K562 (cell line): ENCODE results near the gene UMAD1. TPM values are rescaled to one million over a fixed set of nuclear protein-coding genes. Genes with fewer than 3 reads are reported as not detected.
A peak's percentile ranks its signal among the peaks of the same experiment; 100 is the strongest.

Experiments
- ATAC-seq: fragments of 200-7000 bp; cut with Tn5 transposase; 3 replicates; pipeline ENCODE4 v1.9.1; 2020; ENCODE audit warnings: moderate library complexity
- BruUV-seq: library from RNA; stranded (reverse); fragments of 400-500 nt; replicated peaks from 2 replicates; lab custom pipeline; 2021; lab: Mats Ljungman, UMichigan
- CTCF ChIA-PET: fragments of 300-600 bp; formaldehyde crosslinking; extraction: SDS; loops from one replicate; lab custom pipeline; 2021; ENCODE audit warnings: low intra/inter-chr PET ratio; lab: Yijun Ruan, JAX
- POLR2A ChIA-PET: fragments of 300-600, 350-650 bp; sonication (Branson Sonifier 250); formaldehyde crosslinking; extraction: SDS; loops from one replicate; lab custom pipeline; 2021; ENCODE audit warnings: antibody characterized with exemption, inconsistent platforms; lab: Yijun Ruan, JAX
- DNase-seq, 4 experiments: peaks; one replicate each; pipeline versions ENCODE4 v3.0.0 to v3.0.0-alpha.2; 2011 to 2018; ENCODE audit warnings: low spot score in 3 of 4, mixed read lengths in 3 of 4; ENCODE audit errors: extremely low read depth in 1 of 4
- FAIRE-seq: peaks from 2 replicates; lab custom pipeline; 2011; peaks lifted over from hg19 to GRCh38; lab: Jason Lieb, UNC
- H2AFZ ChIP-seq: 2 replicates; pipeline ENCODE4 v1.6.0; 2011; ENCODE audit warnings: low read depth, low read length, control low read depth, inconsistent platforms
- H3K27ac ChIP-seq: fragments of 200-600 bp; 3 replicates; pipeline ENCODE4 v1.8.0; 2011; ENCODE audit warnings: low read depth, mild to moderate bottlenecking, control low read depth, inconsistent platforms, low read length, moderate library complexity, mixed read lengths; ENCODE audit errors: extremely low read depth
- H3K27me3 ChIP-seq, 2 experiments: fragments of 300-600 bp in 1 of 2; 2 replicates in 1 of 2; 3 replicates in 1 of 2; pipeline versions ENCODE4 v1.6.0 to v1.8.0; 2011; ENCODE audit warnings: inconsistent platforms in 2 of 2, low read length in 2 of 2, mild to moderate bottlenecking in 1 of 2, mixed read lengths in 1 of 2, moderate library complexity in 1 of 2; ENCODE audit not compliant: control insufficient read depth in 2 of 2, insufficient read depth in 2 of 2
- H3K36me3 ChIP-seq: fragments of 300-600 bp; 3 replicates; pipeline ENCODE4 v1.8.0; 2011; ENCODE audit warnings: mild to moderate bottlenecking, low read length, inconsistent platforms; ENCODE audit not compliant: control insufficient read depth, insufficient read depth
- H3K4me1 ChIP-seq, 2 experiments: fragments of 200-600 bp in 1 of 2; replicated peaks in 1 of 2; 2 replicates in 1 of 2; 3 replicates in 1 of 2; pipeline versions ENCODE4 v1.5.1 to v1.8.0; 2011; ENCODE audit warnings: inconsistent platforms in 2 of 2, low read length in 2 of 2, mild to moderate bottlenecking in 1 of 2, mixed read lengths in 1 of 2, moderate library complexity in 1 of 2; ENCODE audit not compliant: control insufficient read depth in 2 of 2, insufficient read depth in 2 of 2
- H3K4me2 ChIP-seq: 2 replicates; pipeline ENCODE4 v1.6.1; 2011; ENCODE audit warnings: low read length, control low read depth, inconsistent platforms, mixed read lengths; ENCODE audit not compliant: insufficient read depth
- H3K4me3 ChIP-seq: fragments of 200-600 bp; sonication (generic), shearing (Covaris generic); 2 replicates; pipeline ENCODE4 v1.5.1; 2016; ENCODE audit warnings: control low read depth, inconsistent platforms
- H3K79me2 ChIP-seq: fragments of 200-600 bp; 3 replicates; pipeline ENCODE4 v1.8.0; 2011; ENCODE audit warnings: low read length, inconsistent platforms; ENCODE audit not compliant: control insufficient read depth, insufficient read depth
- H3K9ac ChIP-seq, 2 experiments: 2 replicates each; pipeline versions ENCODE4 v1.6.0 to v1.6.1; 2011; ENCODE audit warnings: low read depth in 2 of 2, low read length in 2 of 2, control low read depth in 1 of 2, inconsistent platforms in 1 of 2, mild to moderate bottlenecking in 1 of 2, mixed read lengths in 1 of 2; ENCODE audit not compliant: insufficient read depth in 1 of 2
- H3K9me1 ChIP-seq: one replicate; pipeline ENCODE4 v1.6.0; 2011; ENCODE audit warnings: inconsistent platforms, mild to moderate bottlenecking, low read length, moderate library complexity; ENCODE audit not compliant: control insufficient read depth, insufficient read depth
- H3K9me3 ChIP-seq: replicated peaks from 2 replicates; pipeline ENCODE4 v1.5.1; 2011; ENCODE audit warnings: low read depth, low read length, inconsistent platforms; ENCODE audit not compliant: control insufficient read depth, insufficient read depth
- H4K20me1 ChIP-seq: replicated peaks from 2 replicates; pipeline ENCODE4 v1.6.1; 2011; ENCODE audit warnings: low read length, inconsistent platforms, mixed read lengths; ENCODE audit not compliant: control insufficient read depth, insufficient read depth
- CTCF ChIP-seq, 3 experiments: IDR thresholded peaks in 2 of 3; conservative IDR thresholded peaks in 1 of 3; 2 replicates each; pipeline ENCODE4 v1.5.1; 2011 to 2012; ENCODE audit warnings: low read length in 3 of 3, mild to moderate bottlenecking in 3 of 3, control low read depth in 2 of 3, improper control_type of control experiment in 1 of 3, inconsistent platforms in 1 of 3, low read depth in 1 of 3, mixed read lengths in 1 of 3, moderate library complexity in 1 of 3; ENCODE audit not compliant: insufficient read depth in 2 of 3
- GTF2F1 ChIP-seq: IDR thresholded peaks from 2 replicates; pipeline ENCODE4 v1.6.1; 2011; ENCODE audit warnings: low read depth, low read length, improper control_type of control experiment
- LARP7 ChIP-seq: fragments of 450-650 bp; IDR thresholded peaks from 2 replicates; pipeline ENCODE4 v1.6.1; 2016
- ZBTB40 ChIP-seq, 2 experiments: fragments of 450-650 bp in 1 of 2; sonication (generic) in 1 of 2; formaldehyde crosslinking in 1 of 2; IDR thresholded peaks; 2 replicates each; pipeline versions ENCODE4 v1.7.1 to v1.9.0; 2016 to 2022; ENCODE audit warnings: inconsistent platforms in 1 of 2, mild to moderate bottlenecking in 1 of 2, missing genetic modification reagents in 1 of 2
- ZNF384 ChIP-seq: IDR thresholded peaks from 2 replicates; pipeline ENCODE4 v1.6.1; 2012; ENCODE audit warnings: low read depth, low read length, improper control_type of control experiment
- WGBS: fragments of 100-300 bp; shearing (Covaris generic); methylation state at CpG from one replicate; pipeline ENCODE4 v1.1.6; 2016; ENCODE audit warnings: low coverage, mixed read lengths; ENCODE audit not compliant: insufficient coverage; ENCODE audit errors: missing lambda C conversion rate; 5-methylcytosine and 5-hydroxymethylcytosine counted together
- in situ Hi-C: fragments of 300-500 bp; cut with MboI; formaldehyde crosslinking; loops from 4 replicates; pipeline ENCODE4 v1.15.0; 2018; ENCODE audit warnings: inconsistent platforms, mixed read lengths
- intact Hi-C: fragments of 100-400 bp; cut with micrococcal nuclease; formaldehyde crosslinking; loops from 2 replicates; pipeline ENCODE4 v1.14.2; 2022
- polyA plus RNA-seq, 8 experiments: library from polyadenylated mRNA; depleted of rRNA in 4 of 8; stranded (reverse) in 5 of 8; unstranded in 3 of 8; fragments of >200 nt; fragmentation: Nextera tagmentation in 2 of 8; fragmentation: Illumina TruSeq in 1 of 8; extraction: Ambion mirVana in 2 of 8; extraction: Trizol in 1 of 8; gene quantifications; 2 replicates each; pipeline versions ENCODE4 v1.2.1 to v1.2.3, GENCODE V29; 2011 to 2014; ENCODE audit warnings: inconsistent platforms in 1 of 8, missing spikeins in 1 of 8
- total RNA-seq, 7 experiments: library from RNA; depleted of rRNA in 6 of 7; stranded (reverse); fragments of >200 nt in 6 of 7; fragmentation: Illumina TruSeq in 2 of 7; extraction: Trizol in 2 of 7; gene quantifications; 2 replicates each; pipeline versions ENCODE4 v1.2.1 to v1.2.3, GENCODE V29; 2011 to 2021; ENCODE audit warnings: low replicate concordance in 1 of 7

UMAD1 gene
- total and polyA plus RNA-seq, 9 of the 15 experiments (the other 6 are each of a cell fraction or from before 2014, with no cell fraction given), result 9.0 to 26.7 (median 13.3) TPM

GRCh38 chr7:7764520-7765396, 124.2 kb downstream of the UMAD1 start:
- ChIA-PET POLR2A (interaction anchor here (0.6 to 1.2 kb wide), 3 partner anchors 21 to 342 kb away, joined by 3 read pairs; no protein-coding TSS in a partner anchor), CTCF (no interaction called here)

More at GRCh38 chr7:7764520-7765396, 124.2 kb downstream of the UMAD1 start:
- no TSS peak for BruUV-seq
- H3K36me3 ChIP-seq, result no peaks in the 10 kb centered on the region
- H3K4me2 ChIP-seq, result no peak overlapping the region
- 50% methylated on average over 3 of the region's 3 CpGs for WGBS
- no peaks in the 10 kb centered on the region for H4K20me1 ChIP-seq
- no peak overlapping the region for H3K4me3 ChIP-seq
- H3K79me2 ChIP-seq, result no peaks in the 10 kb centered on the region
- no peaks in the 10 kb centered on the region for H3K27me3 ChIP-seq
- no peak for DNase-seq
- in situ Hi-C loops, result no loop called here
- intact Hi-C loops, result loop anchor here (5.0 to 10.0 kb wide), 5 partner anchors 170 to 530 kb away; no protein-coding TSS in a partner anchor
- H3K4me1 ChIP-seq, result no peaks in the 10 kb centered on the region; a peak in 1 of 5 replicates
- no peak for FAIRE-seq
- H2AFZ ChIP-seq, result no peak overlapping the region
- no peak for TF ChIP-seq GTF2F1
- TF ChIP-seq ZNF384, result 0 out of 2 replicates have a peak, but pooled peaks have one; percentile 7
- TF ChIP-seq LARP7, result no peak
- TF ChIP-seq ZBTB40 (IDR thresholded peaks at IDR 0.05), result no peak
- no peak for TF ChIP-seq ZBTB40 (CRISPR knock-in tag; IDR thresholded peaks at IDR 0.05)
- peak in 1 of 3 experiments; percentile 27; a peak in 1 of 6 replicates for TF ChIP-seq CTCF (IDR thresholded peaks at IDR 0.05 in 2 of 3, conservative IDR thresholded peaks at IDR 0.05 in 1 of 3; ENCODE audit: insufficient read depth in 2 of 3, low read depth in 1 of 3, low read length in 3 of 3)
- H3K9me3 ChIP-seq, result no peaks in the 10 kb centered on the region
- H3K9me1 ChIP-seq, result no peaks in the 10 kb centered on the region
- H3K27ac ChIP-seq, result no peak overlapping the region
- no peak for ATAC-seq
- H3K9ac ChIP-seq, result no peak overlapping the region
